Hepatocyte (in vitro differentiated cells): Measurements from ENCODE around the gene SH3BP1.

Source experiments
- CTCF ChIP-seq: fragments of 200-600 bp; sonication (generic); IDR thresholded peaks from 2 replicates; pipeline ENCODE4 v1.5.1; 2016; ENCODE audit warnings: antibody characterized with exemption, mild to moderate bottlenecking; ENCODE audit not compliant: poor library complexity
- EZH2 ChIP-seq: fragments of 200-600 bp; sonication (generic); IDR thresholded peaks from 2 replicates; pipeline ENCODE4 v1.6.1; 2016; ENCODE audit warnings: antibody characterized with exemption, mild to moderate bottlenecking, borderline replicate concordance
- EZH2phosphoT487 ChIP-seq: fragments of 200-600 bp; sonication (generic); IDR thresholded peaks from one replicate; pipeline ENCODE4 v1.6.1; 2018; ENCODE audit warnings: antibody characterized with exemption, mild to moderate bottlenecking, low read depth, moderate library complexity; ENCODE audit not compliant: unreplicated experiment, severe bottlenecking

DNA sequence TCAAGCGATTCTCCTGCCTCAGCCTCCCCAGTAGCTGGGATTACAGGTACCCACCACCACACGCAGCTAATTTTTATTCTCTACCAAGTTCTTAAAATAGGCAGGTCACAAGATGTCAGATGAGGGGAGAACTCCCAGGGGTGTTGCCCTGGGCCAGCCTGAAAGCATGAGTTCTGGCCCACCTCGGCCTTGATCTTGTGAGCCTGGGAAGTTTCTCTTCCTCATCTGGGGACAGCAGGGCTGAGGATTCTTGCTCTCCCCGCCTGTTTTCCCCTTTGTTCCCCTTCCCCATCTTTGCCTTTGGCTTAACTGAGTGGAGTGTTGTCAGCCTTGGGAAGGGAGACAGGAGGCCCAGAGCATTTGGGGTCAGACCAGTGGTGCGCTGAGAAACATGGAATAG, 22.6 kb downstream of the SH3BP1 start:
- TF ChIP-seq EZH2: no peak
- no peak for TF ChIP-seq CTCF
- TF ChIP-seq EZH2phosphoT487: no peak
